ENCODE data around the gene RAD23B.

The RAD23B gene

DNA sequence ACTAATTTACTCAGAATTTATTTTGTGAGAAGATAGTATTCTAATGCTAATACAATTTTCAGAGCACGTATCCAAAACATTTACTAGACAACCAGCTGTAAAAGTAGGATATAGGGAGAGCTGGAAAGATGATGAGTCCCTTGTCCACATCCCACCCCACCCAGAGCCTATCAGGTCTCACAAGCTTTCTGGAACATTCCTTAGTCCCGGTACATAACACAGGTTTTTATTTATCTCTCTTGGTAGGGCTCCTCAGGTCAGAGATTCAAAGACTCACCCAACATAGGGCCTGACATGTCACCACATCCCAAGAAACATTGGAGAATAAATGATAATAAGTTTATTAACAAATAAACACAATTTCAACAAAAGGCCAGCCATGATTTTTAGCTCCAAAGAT lies 13.8 kb upstream of the RAD23B start:
- no peak for FAIRE-seq

DNA sequence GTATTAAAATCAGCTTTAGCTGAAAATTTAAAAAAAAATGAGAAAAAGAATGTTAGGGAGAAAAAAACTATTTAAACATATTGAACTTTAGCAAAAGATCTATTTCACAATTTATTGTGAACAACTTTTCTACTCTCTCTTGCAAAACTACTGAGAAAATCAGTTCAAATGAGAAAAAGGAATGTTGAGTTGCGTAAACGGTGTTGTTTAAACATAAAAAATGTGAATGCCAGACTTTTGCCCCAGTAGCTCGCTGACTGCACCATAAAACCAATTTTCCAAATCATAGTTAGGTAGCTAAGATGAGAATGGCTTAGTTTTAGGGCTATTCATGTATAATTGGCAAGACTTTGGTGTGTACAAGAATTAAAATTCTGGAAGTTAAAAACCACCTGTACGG lies 13.4 kb upstream of the RAD23B start:
- FAIRE-seq = no peak

DNA sequence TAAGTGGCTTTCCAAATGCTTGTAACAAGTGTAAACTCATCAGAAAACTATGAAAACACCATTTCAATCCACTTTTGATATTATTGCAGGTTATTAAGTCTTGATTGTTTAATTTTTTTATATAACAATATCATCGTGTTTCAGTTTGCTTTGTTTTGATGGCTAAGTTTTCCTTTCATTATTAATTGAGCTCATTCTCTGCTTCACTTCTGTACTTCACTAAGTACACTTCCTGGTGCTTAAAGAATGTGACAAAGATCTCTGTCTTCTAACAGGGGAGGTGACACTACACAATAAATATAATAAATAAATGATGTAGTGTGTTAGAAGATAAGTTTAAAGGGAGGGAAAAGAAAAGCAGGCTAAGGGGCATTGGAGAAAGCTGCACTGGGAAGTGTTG lies 13.0 kb upstream of the RAD23B start:
- no peak for FAIRE-seq

DNA sequence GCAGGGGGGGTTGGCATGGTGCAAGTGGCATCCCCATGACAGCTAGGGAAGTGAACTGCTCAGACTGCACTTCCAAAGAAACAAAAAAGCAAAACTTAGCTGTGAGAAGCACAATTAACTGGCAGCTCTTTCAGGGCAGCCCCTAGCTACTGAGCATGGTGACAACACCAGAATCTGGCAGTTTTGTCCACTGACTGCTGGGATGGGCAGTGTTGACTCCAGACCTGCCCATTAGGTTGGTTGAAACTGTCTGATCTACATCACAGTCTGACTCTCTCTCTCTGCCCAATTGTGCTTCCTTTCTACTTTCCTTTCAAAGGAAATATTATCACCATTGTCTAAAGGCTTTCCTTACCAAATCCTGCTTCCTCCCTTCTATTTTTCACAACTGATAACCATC lies 12.5 kb upstream of the RAD23B start:
- no peak for FAIRE-seq

DNA sequence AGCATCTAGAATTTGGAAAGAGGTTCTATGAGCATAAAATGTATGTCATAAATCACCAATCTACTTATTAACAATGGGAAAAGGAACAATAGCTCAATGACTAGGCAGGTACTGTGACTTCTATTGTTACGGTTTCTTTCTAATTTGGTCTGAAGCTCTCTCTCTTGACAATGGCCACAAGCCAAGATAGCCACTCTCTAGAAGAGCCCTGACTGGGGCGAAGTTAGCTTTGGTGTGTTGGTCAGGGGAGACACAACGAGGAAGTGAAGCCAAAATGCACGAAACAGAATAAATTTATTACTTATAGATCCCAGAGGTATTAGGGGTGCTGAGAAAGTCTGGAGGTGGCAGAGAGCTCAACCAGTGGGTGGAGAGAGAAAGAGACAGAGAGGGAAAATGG lies 9.4 kb upstream of the RAD23B start:
- no peak for FAIRE-seq

DNA sequence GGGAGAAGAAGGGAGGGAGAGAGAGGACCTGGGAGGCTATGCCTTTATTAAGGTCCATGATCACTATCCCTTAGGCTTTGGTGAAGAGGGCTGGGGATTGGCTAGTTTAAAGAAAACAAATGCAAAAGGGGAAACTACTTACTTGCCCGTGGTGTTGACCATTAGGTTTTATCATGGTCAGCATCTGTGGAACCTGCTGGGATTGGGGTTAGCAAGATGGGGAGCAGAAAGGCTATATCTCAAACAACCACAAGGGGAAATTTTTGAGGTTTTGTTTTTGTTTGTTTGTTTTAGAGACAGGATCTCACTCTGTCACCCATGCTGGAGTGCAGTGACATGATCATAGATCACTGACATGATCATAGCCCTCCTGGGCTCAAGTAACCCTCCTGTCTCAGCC lies 9.0 kb upstream of the RAD23B start:
- FAIRE-seq = no peak

DNA sequence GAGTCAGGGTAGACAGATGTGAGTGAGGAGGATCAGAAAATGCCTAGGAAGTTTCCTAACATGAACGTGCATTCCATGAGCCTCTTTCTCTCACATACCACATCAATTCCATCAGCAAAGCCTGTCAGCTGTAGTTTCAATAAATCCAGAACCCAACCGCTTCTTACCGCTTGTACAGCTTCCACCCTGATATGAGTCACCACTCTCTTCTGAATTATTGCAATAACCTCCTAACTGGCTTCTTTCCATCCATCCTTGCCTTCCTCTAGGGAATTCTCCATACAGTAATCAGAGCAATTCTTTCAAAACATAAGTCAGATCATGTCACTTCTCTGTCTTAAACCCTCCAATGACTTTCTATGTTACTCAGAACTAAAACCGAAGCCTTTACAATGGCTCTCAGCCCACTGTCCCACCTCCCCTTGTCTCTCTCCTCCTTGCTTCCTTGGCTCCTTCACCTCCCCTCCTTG lies 8.1 kb upstream of the RAD23B start:
- no peak for FAIRE-seq

DNA sequence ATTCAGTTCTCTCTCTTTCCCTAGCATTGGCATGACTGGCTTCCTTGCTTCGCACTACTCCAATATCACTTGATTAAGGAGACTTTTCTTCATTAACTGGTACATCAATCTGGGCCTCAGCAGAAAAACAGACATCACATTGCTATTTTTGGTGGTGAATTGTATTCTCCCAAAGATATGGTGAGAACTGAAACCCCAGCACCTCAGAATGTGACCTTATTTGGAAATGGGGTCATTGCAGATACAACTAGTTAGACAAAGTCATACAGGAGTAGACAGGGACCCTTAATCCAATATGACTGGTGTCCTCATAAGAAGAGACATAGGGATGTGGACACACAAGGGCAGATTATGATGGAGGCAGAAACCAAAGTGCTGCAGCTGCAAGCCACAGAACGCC lies 7.5 kb upstream of the RAD23B start:
- FAIRE-seq = no peak

DNA sequence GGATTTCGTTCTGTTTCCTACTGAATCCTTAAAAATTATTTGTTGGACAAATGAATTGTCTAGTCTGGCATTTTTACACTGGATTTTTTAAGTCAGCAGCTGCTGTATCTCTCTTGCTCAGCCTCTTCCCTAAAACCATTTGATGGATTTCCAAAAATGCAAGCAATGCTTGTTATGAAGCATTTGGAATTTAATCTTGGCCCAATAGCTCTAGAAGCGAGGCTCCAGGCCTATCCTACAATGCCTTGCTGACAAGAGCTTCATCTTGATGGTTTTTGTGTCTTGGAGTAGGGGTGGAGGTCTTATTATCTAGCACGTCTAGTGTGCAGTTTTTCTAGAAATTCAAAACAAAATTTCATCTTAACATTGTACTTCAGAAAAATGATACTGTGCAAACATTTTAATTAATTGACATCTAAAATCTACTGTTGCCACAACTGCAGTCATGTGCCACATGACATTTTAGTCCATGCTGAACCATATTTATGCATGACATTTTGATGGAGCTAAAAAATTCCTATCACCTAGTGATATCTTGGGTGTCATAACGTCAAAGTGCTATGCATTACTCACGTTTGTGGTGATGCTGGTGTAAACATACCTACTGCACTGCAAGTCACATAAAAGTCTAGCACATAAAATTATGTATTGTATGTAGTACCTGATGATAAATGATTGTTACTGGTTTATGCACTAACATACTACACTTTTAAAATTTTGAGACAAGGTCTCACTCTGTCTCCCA lies 5.9 kb upstream of the RAD23B start:
- FAIRE-seq = no peak

DNA sequence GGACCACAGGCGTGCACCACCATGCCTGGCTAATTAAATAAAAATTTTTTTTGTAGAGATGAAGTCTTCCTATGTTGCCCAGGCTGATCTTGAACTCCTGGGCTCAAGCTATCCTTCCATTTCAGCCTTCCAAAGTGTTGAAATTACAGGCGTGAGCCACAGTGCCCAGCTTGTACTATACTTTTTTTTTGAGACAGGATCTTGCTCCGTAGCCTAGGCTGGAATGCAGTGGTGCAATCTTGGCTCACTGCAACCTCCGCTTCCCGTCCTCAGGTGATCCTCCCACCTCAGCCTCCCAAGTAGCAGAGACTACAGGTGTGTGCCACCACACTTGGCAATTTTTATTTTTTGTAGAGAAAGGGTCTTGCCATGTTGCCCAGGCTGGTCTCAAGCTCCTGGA lies 5.3 kb upstream of the RAD23B start:
- FAIRE-seq = no peak

DNA sequence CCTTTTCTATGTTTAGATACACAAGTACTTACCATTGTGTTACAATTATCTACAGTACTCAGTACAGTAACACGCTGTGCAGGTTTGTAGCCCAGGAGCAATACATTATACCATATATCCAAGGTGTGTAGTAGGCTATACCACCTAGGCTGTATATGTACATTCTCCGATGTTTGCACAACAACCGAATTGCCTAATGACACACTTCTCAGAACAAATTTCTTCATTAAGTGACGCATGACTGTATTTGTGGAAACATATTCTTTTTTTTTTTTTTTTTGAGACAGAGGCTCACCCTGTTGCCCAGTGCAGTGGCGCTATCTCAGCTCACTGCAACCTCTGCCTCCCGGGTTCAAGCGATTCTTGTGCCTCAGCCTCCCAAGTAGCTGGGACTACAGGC lies 4.0 kb upstream of the RAD23B start:
- FAIRE-seq = no peak

DNA sequence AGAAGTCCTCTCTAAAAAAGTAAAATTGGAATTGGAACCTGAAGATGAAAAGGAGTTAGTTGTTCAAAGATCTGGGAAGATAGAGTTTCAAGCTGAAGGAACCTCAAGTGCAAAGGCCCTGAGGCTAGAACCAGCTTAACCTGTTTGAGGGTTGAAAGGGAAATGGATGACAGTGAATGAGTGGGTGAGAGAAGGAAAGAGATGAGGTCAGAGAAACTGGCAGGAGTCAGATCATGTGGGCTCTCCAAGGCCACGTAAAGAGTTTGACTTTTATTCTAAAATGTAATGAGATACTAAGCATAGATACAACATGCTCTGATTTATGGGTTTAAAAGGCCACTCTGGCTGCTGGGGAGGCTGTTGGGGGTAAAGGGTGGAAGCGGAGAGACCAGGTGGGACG lies 2.5 kb upstream of the RAD23B start:
- no peak for FAIRE-seq

DNA sequence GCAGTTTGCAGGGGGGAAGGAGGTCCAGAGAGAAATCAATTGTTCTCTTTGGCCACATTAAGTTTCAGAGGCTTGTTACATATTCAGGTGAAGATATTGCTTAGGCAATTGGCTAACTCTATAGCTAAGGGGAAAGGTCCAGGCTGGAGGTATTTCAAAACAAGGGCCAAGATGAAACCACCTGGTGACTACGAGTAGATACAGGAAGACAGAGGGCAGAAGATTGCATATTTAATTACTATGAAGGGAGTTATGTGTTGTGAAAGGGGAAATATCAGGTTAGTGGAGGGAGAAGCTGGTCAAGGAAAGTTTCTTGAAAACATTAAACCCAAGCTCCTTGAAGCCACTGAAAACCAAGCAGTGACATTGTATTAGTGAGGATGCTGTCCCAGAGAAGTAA lies 1.9 kb upstream of the RAD23B start:
- no peak for FAIRE-seq

DNA sequence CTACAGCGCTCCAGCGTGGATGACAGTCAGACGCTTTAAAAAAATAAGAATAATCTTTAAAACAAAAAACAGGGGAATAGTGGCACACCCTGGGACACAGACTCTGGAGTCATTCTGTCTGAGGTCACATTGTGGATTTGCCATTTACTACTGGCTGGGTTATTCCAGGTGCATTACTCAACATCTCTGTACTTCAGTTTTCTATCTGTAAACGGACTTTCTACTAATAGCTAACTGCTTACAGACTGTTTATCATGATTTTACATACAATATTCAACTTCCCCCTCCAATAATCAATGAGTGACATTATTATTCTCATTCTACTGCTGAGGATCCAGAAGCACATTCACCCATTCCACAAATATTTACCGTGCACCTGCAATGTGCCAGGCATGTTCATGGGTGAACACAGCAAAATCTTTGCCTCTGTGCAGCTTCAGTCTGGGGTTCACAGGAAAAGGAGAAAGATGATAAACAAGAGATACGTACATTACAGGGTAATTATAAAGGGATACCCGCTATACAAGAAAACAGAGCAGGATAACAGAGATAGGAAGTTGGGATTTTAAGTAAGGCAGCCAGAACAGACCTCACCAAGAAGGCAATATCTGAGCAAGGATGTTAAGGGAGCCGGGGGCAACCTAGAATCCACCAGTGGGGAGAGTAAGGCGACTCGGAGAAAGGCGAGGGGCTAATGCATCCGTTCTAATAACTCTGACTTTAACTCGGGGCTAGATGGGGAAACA lies 984 bp upstream of the RAD23B start:
- no peak for FAIRE-seq

DNA sequence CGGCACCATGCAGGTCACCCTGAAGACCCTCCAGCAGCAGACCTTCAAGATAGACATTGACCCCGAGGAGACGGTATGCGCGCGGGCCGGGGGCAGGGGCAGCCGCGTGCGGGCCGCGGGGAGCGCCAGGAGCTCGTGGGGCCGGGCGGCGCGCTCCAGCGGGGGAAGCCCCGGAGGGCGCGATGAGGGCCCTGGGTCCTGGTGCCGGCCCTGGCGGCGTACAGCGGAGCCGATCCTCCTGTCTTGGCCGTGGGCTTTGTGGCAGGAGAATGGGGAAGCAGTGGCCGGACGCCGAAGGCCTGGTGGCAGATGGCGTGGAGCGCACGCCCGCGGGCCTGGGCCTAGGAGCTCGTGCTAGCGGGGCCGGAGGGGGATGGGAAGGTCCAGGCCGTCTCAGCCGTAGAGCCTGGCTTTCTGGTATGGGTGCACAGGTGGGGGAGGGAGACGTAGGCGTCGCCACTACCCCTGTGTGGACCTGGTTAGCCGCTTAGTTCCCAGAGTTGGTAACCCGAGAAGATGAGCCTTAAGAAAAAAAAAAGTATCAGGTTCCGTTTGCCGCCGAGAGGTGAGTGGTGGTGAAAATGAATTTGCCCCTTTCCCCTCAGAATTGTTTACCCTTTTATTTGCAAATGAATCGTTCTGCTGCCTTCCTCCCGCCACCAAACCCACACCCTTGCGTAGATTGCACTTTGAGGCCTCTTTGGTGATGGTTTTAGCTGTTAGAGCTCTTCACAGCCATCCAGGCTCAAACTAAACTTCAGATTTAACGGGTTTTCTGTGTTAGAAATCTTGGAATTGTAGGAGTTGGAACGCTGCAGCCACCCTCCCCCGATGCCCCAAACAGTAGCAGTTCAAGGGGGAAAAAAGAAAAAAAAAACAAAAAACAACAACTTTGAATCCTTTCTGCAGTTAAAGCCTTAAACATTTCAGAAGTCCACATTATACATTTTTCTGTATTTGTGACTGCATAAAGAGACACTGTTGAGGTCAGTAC lies 841 bp downstream of the RAD23B start:
- no peak for FAIRE-seq

DNA sequence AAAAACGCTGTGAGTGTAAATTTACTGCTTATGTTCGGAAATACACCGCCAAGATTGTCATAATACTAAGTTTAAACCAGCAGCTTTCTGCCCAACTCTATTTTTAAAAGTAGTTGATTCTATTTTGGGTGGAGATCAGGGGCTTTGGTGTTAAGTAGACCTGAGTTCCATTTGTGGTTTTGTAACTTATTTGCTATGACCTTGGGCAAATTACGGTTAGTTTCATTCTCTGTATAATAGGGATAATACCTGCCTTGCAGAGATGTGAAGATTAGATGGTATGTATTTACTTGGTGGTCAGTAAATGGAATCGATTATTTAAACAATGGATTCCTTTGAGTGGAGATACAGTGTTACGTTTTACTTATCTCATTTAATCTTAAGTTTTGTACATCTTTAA lies 1.6 kb downstream of the RAD23B start:
- no peak for FAIRE-seq

DNA sequence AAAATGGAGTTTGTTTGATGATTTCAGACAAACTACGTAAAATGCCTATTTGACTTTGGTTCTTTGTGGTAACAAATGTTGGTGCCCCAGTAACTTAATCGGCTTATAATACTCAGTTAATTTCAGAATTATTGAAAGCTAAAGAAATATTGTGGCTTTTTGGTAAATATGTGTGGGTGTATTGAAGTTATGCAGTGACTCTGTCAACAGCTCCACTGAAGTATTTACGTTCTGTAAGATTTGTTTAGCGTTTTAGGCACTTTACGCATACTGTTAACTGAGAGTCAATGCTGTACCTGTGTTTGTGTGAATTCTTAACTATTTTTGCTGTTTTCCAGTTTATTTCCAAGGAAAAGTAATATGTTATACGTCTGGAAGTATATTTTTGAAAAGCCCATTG lies 2.2 kb downstream of the RAD23B start:
- no peak for FAIRE-seq

DNA sequence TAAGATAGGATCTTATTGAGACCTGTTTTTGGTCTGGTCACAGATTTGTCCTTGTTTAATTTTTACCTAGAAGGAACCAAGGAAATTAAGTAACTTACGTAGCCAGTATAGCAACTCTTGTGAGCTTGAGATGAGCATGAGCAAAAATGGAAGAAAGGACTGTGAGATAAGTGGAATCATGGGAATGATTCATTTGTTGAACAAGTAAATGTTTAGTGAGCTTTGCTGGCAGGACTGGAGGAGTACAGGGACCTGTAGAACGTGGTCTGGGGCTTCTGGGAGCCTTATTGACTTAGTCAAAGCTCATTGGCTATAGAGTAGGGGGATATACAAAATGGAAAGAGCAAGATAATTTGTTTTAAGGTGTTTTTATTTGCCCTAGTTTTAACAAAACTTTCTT lies 3.0 kb downstream of the RAD23B start:
- FAIRE-seq = no peak

DNA sequence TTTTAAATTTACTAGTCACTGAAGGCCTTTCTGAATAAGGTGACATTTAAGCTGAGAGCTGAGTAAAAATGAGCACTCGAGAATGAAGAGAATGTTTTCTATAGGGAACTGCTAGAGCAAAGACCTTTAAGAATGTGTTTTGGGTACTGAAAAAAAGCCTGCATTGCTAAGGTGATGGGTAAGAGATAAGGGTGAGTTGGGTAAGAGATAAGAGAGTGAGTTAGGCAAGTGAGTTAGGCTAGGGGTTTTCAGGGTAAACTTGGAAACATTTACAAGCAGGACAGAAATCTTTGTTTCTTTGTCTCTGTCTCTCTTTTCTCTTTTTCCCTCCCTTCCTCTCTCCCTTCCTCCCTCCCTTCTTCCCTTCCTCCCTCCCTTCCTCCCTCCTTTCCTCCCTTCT lies 5.6 kb downstream of the RAD23B start:
- no peak for FAIRE-seq

DNA sequence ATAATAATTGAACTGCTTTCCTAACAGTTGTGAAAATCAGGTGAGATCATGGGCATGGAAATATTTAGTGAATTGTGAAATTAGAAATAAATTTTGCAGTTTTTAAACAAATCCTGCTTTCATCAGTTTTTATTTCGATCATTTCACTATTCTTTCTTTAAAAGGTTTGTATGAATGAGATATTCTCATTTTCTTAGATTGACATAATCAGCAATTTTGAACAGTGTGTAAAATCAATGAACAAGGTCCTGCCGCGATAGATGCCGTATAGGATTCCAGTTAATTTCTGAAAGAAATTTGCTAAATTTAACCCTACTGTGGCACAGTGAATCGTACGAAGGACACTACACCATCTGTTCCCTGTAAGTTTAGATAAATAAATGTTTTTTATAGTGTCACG lies 7.5 kb downstream of the RAD23B start:
- FAIRE-seq = no peak

DNA sequence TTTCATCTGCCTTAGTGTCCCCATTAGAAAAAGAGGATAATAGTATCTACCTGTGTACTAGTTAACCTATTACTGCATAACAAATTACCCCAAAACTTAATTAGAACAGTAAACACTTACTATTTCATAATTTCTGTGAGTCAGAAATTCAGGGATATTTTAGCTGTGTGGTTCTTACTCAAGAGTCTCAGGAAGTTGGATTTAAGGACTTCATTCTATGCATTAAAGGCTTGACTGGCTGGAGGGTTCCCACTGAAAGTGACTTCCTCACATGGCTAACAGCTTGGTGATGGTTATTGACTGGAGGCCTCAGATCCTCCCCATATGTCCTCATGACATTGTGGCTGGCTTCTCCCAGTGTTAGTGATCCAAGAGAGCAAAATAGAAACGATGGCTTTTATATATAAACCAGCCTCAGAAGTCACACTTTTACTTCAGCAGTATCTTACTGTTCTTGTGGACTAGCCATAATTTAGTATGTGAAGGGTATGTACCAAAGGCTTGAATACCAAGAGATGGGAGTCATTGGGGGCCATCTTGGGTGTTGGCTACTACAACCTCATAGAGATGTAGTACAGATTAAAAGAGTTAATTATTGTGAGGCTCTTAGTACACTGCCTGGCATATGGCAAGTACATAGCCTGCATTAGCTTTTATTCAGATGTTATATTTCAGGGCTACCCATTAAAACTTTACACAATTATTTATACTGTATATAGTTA lies 9.9 kb downstream of the RAD23B start:
- FAIRE-seq = no peak

DNA sequence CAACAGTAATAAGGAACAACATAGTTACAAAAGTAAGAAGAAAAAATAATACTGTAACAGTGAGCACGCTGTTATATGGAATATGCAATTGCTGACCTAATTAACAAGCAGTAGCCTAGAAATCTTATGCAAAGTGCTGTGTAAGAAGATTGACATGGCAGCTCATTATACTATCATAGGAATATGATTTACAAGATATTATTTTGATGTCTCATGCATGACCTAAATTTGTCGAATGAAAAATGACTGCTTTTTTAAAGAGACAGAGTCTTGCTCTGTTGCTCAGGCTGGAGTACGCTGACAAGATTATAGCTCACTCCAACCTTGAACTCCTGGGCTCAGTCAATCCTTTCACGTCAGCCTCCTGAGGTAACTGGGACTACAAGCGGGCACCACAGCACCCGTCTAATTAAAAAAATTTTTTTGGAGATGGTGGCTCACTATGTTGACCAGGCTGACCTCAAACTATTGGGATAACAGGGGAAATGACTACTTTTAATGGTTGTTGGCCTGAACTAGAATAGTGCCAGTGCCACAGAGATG lies 10.5 kb downstream of the RAD23B start:
- FAIRE-seq = no peak
